Thyroid gland (tissue), 4 donors: ENCODE results near the gene POSTN. TPM values are rescaled to one million over a fixed set of nuclear protein-coding genes. Genes with fewer than 3 reads are reported as not detected.
"Not testable (repeated sequence)": the region's sequence is repeated elsewhere in the genome, so short reads cannot be mapped to it uniquely, and the experiment has no call there.

Experiments
- DNase-seq, 2 donors: peaks; one replicate each; pipeline ENCODE4 v3.0.0-alpha.2; 2019
- H3K27ac ChIP-seq, 3 donors: fragments of 200-600 bp; sonication (generic); 1 replicate in 2 of 3; 2 replicates in 1 of 3; pipeline ENCODE4 v1.5.1; 2016 to 2019; ENCODE audit warnings: mild to moderate bottlenecking in 1 of 3, moderate library complexity in 1 of 3
- H3K27me3 ChIP-seq: fragments of 200-600 bp; sonication (generic); one replicate; pipeline ENCODE4 v1.5.1; 2019
- H3K36me3 ChIP-seq, 2 donors: fragments of 200-600 bp; sonication (generic); one replicate each; pipeline ENCODE4 v1.5.1; 2016 to 2019
- H3K4me1 ChIP-seq, 2 donors: fragments of 200-600 bp; sonication (generic); one replicate each; pipeline ENCODE4 v1.5.1; 2017 to 2019
- H3K4me3 ChIP-seq, 3 donors: fragments of 200-600 bp; sonication (generic); replicated peaks in 1 of 3; 1 replicate in 2 of 3; 2 replicates in 1 of 3; pipeline ENCODE4 v1.5.1; 2016; ENCODE audit warnings: mild to moderate bottlenecking in 1 of 3
- H3K9me3 ChIP-seq: fragments of 200-600 bp; sonication (generic); one replicate; pipeline ENCODE4 v1.5.1; 2017
- CTCF ChIP-seq, 6 experiments: fragments of 200-600 bp in 3 of 6; fragments of 450-650 bp in 3 of 6; sonication (generic) in 3 of 6; IDR thresholded peaks; one replicate each; pipeline ENCODE4 v1.5.1; 2016 to 2019; ENCODE audit warnings: antibody characterized with exemption in 6 of 6, mild to moderate bottlenecking in 2 of 6, inconsistent platforms in 1 of 6, moderate library complexity in 1 of 6
- POLR2A ChIP-seq, 2 donors: fragments of 450-650 bp; IDR thresholded peaks; one replicate each; pipeline ENCODE4 v1.6.1; 2017; ENCODE audit warnings: antibody characterized with exemption in 2 of 2, mild to moderate bottlenecking in 2 of 2, moderate library complexity in 1 of 2
- WGBS, 2 donors: methylation state at CpG; one replicate each; pipeline ENCODE4 v1.1.5; 2017; 5-methylcytosine and 5-hydroxymethylcytosine counted together
- intact Hi-C: fragments of 100-400 bp; cut with DNase I; formaldehyde crosslinking; loops from one replicate; pipeline ENCODE4 v1.15.1; 2023
- total RNA-seq, 4 donors: library from RNA; depleted of rRNA; stranded (reverse); fragments of >200 nt; gene quantifications; one replicate each; pipeline ENCODE4 v1.2.3, GENCODE V29; 2016

POSTN gene
- total RNA-seq, 4 donors from 2014 or later = 7.8 to 27.8 (median 11.8) TPM

- H3K4me1 ChIP-seq = no peaks in the 10 kb centered on the region
- intact Hi-C loops = no loop called here
- no peaks in the 10 kb centered on the region for H3K9me3 ChIP-seq
- H3K4me3 ChIP-seq = no peak overlapping the region
- H3K27me3 ChIP-seq = no peaks in the 10 kb centered on the region
- no peaks in the 10 kb centered on the region for H3K36me3 ChIP-seq
- no peak for DNase-seq
- 64 to 69% methylated on average over 2 of the region's 2 CpGs for WGBS, 2 donors
- H3K27ac ChIP-seq = no peak overlapping the region
- TF ChIP-seq POLR2A (IDR thresholded peaks at IDR 0.05) = no peak
- no peak for TF ChIP-seq CTCF (IDR thresholded peaks at IDR 0.05)
Observed at GRCh38 chr13:37594550-37594949, 4.0 kb downstream of the POSTN start.

GRCh38 chr13:37589381-37589780 lies 9.2 kb downstream of the POSTN start:
- H3K4me3 ChIP-seq, H3K27me3 ChIP-seq, H3K9me3 ChIP-seq, H3K27ac ChIP-seq, H3K4me1 ChIP-seq, H3K36me3 ChIP-seq, intact Hi-C loops, DNase-seq: not testable (repeated sequence)
- WGBS, 2 donors = 89 to 92% methylated on average over 4 of the region's 4 CpGs

DNA sequence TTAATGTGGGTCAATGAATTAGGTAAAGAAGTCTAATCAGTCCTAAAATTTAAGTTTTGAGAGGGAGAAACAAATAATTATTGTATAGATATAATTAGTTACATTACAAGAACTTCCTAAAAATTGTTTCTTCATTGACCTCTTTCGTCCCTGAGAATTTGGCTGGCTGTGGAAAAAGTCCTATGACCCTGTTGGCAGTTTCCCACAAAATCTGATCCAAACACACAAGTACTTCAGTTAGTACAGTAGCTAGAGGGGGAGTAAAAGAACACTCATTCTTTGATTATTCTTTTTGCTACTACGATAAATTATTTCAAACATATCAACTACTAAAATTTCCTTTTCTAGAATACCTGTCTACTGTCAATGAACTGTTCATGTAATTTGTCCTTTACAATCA lies 11.3 kb downstream of the POSTN start:
- intact Hi-C loops = no loop called here
- Histone ChIP-seq H3K36me3 (no peaks in the 10 kb centered on the region), H3K27ac (no peak overlapping the region), H3K27me3 (no peaks in the 10 kb centered on the region), H3K4me3 (no peak overlapping the region), H3K4me1 (no peaks in the 10 kb centered on the region), H3K9me3 (no peaks in the 10 kb centered on the region)
- DNase-seq = no peak
- no peak for TF ChIP-seq CTCF (IDR thresholded peaks at IDR 0.05)
- TF ChIP-seq POLR2A (IDR thresholded peaks at IDR 0.05) = no peak
- WGBS, 2 donors = 63 to 73% methylated on average over 2 of the region's 2 CpGs

- no peak overlapping the region for H3K27ac ChIP-seq
- no peaks in the 10 kb centered on the region for H3K9me3 ChIP-seq
- WGBS, 2 donors = 92 to 95% methylated on average over 4 of the region's 4 CpGs
- no peaks in the 10 kb centered on the region for H3K4me1 ChIP-seq
- DNase-seq = no peak
- no peak for TF ChIP-seq CTCF (IDR thresholded peaks at IDR 0.05)
- TF ChIP-seq POLR2A (IDR thresholded peaks at IDR 0.05) = no peak
- intact Hi-C loops = no loop called here
- no peak overlapping the region for H3K4me3 ChIP-seq
- no peaks in the 10 kb centered on the region for H3K27me3 ChIP-seq
- no peaks in the 10 kb centered on the region for H3K36me3 ChIP-seq
Observed at GRCh38 chr13:37586164-37586563, 12.4 kb downstream of the POSTN start.

- WGBS, 2 donors = 74 to 84% methylated on average over 1 of the region's 1 CpG
- Histone ChIP-seq H3K4me3 (no peak overlapping the region), H3K36me3 (no peaks in the 10 kb centered on the region), H3K27ac (no peak overlapping the region), H3K4me1 (no peaks in the 10 kb centered on the region), H3K9me3 (no peaks in the 10 kb centered on the region), H3K27me3 (no peaks in the 10 kb centered on the region)
- TF ChIP-seq CTCF (IDR thresholded peaks at IDR 0.05) (no peak), POLR2A (IDR thresholded peaks at IDR 0.05) (no peak)
- intact Hi-C loops = no loop called here
- no peak for DNase-seq
Observed at GRCh38 chr13:37585541-37585940, 13.0 kb downstream of the POSTN start.

DNA sequence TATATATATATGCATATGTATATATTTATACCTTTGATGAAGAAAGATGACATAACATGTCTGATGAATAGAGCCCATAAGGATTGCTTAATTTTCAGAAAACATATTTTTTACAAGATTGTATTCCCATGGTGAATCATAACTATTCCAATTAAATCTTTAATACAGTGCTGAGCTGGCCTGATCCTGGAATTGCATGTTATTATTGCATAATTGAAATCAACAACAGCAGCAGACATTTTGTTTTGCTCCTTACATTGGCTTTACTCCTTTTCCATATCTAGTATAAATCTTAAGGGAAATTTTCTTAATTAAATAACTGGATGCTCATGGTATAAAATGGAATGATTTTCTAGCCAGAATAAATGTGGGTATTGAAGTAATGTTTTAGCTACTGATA lies 22.0 kb downstream of the POSTN start:
- TF ChIP-seq POLR2A (IDR thresholded peaks at IDR 0.05) = no peak
- TF ChIP-seq CTCF (IDR thresholded peaks at IDR 0.05) = no peak

More for the DNA sequence above, 22.0 kb downstream of the POSTN start:
- intact Hi-C loops = no loop called here
- no peaks in the 10 kb centered on the region for H3K4me1 ChIP-seq
- H3K27ac ChIP-seq = no peak overlapping the region
- no peak for DNase-seq
- H3K27me3 ChIP-seq = no peaks in the 10 kb centered on the region
- H3K9me3 ChIP-seq = no peaks in the 10 kb centered on the region
- H3K4me3 ChIP-seq = no peak overlapping the region
- H3K36me3 ChIP-seq = no peaks in the 10 kb centered on the region
